Left lobe of liver (tissue), 2 donors: Measurements from ENCODE around the gene SPRR5. TPM values are rescaled to one million over a fixed set of nuclear protein-coding genes. Genes with fewer than 3 reads are reported as not detected.

Experiments used
- ATAC-seq: fragments of 200-7000 bp; cut with Tn5 transposase; one replicate; pipeline ENCODE4 v1.9.1; 2020; ENCODE audit warnings: mild to moderate bottlenecking, moderate library complexity
- DNase-seq: peaks from one replicate; pipeline ENCODE4 v3.0.0-alpha.2; 2020; ENCODE audit warnings: low spot score
- total RNA-seq: library from RNA; stranded (reverse); gene quantifications from one replicate; pipeline ENCODE4 v1.2.1, GENCODE V29; 2021
- donor health status: DM: no; HTN: no; CAD: no; lungs with moderate emphysema.
- donor health status: DM: no; HTN: yes; CAD: no.

Gene SPRR5
- total RNA-seq, 1 donor from 2014 or later = not detected

GRCh38 chr1:152981146-152981871 lies 34.3 kb downstream of the SPRR5 start:
- no peak for ATAC-seq
- no peak for DNase-seq

GRCh38 chr1:152982076-152982475 lies 35.1 kb downstream of the SPRR5 start:
- no peak for ATAC-seq
- DNase-seq = no peak

- DNase-seq = no peak
- ATAC-seq = no peak
These were observed 36.2 kb downstream of the SPRR5 start for GRCh38 chr1:152983234-152983633.

GRCh38 chr1:152983743-152984142 lies 36.7 kb downstream of the SPRR5 start, which contains the start of gene SPRR1A:
Gene SPRR1A (plus strand): TSS chr1:152984081. CDS start chr1:152985231, 1,150 bp downstream.
- ATAC-seq = no peak
- DNase-seq = no peak

- ATAC-seq (no peak), DNase-seq (no peak)
These were observed 39.6 kb downstream of the SPRR5 start for GRCh38 chr1:152986578-152986977.

- no peak for ATAC-seq
These were observed 46.2 kb downstream of the SPRR5 start for GRCh38 chr1:152993186-152993585.

GRCh38 chr1:152995842-152996241 lies 48.8 kb downstream of the SPRR5 start:
- DNase-seq = no peak
- no peak for ATAC-seq

More at GRCh38 chr1:152993186-152993585, 46.2 kb downstream of the SPRR5 start:
- DNase-seq = no peak

- ATAC-seq (no peak), DNase-seq (no peak)
These were observed 49.8 kb downstream of the SPRR5 start for GRCh38 chr1:152996633-152997400.

- DNase-seq (no peak), ATAC-seq (no peak)
These were observed 50.9 kb downstream of the SPRR5 start for GRCh38 chr1:152997901-152998300.

GRCh38 chr1:152998476-152998875 lies 51.5 kb downstream of the SPRR5 start:
- no peak for DNase-seq
- no peak for ATAC-seq

Other genes starting within 250 kb of the SPRR5 start
- not detected for gene LCE2A, start 248.9 kb upstream of the SPRR5 start, total RNA-seq
- not detected for gene LCE4A, start 239.0 kb upstream of the SPRR5 start, total RNA-seq
- not detected for gene KPRP, start 189.2 kb upstream of the SPRR5 start, total RNA-seq
- not detected for gene LCE1F, start 172.1 kb upstream of the SPRR5 start, total RNA-seq
- not detected for gene LCE1E, start 160.9 kb upstream of the SPRR5 start, total RNA-seq
- gene LCE1D, start 150.5 kb upstream of the SPRR5 start, total RNA-seq = not detected
- not detected for gene LCE1C, start 140.6 kb upstream of the SPRR5 start, total RNA-seq
- gene LCE1B, start 135.2 kb upstream of the SPRR5 start, total RNA-seq = not detected
- gene LCE1A, start 119.7 kb upstream of the SPRR5 start, total RNA-seq = not detected
- not detected for gene LCE6A, start 104.3 kb upstream of the SPRR5 start, total RNA-seq
- not detected for gene LCE7A, start 87.2 kb upstream of the SPRR5 start, total RNA-seq
- gene SMCP, start 68.9 kb upstream of the SPRR5 start, total RNA-seq = not detected
- gene IVL, start 38.7 kb upstream of the SPRR5 start, total RNA-seq = not detected
- not detected for gene SPRR4, start 23.4 kb downstream of the SPRR5 start, total RNA-seq
- gene SPRR1A, start 36.9 kb downstream of the SPRR5 start, total RNA-seq = not detected
- not detected for gene SPRR3, start 54.5 kb downstream of the SPRR5 start, total RNA-seq
- gene SPRR1B, start 84.0 kb downstream of the SPRR5 start, total RNA-seq = not detected
- gene SPRR2D, start 93.9 kb downstream of the SPRR5 start, total RNA-seq = not detected
- gene SPRR2A, start 110.3 kb downstream of the SPRR5 start, total RNA-seq = not detected
- gene SPRR2B, start 124.4 kb downstream of the SPRR5 start, total RNA-seq = not detected
- not detected for gene SPRR2E, start 147.3 kb downstream of the SPRR5 start, total RNA-seq
- gene SPRR2F, start 166.3 kb downstream of the SPRR5 start, total RNA-seq = not detected
- gene SPRR2G, start 203.7 kb downstream of the SPRR5 start, total RNA-seq = not detected